NCI-H187 (cell line): ENCODE measurements around the gene CERKL.

Experiments used
- DNase-seq, 2 experiments: peaks; one replicate each; lab custom pipeline; 2025; lab: John Stamatoyannopoulos, UW

Gene CERKL

GRCh38 chr2:181500201-181500600 is 156.7 kb downstream of the CERKL start:
- no peak for DNase-seq

GRCh38 chr2:181499231-181499630 is 157.7 kb downstream of the CERKL start:
- no peak for DNase-seq
